Coronary artery (tissue), 2 donors: ENCODE results near the gene CCDC174.

Experiments used
- DNase-seq: peaks from one replicate; pipeline ENCODE4 v3.0.0-alpha.2; 2017; ENCODE audit warnings: low spot score
- H3K27ac ChIP-seq, 2 donors: fragments of 200-600 bp; sonication (generic); one replicate each; pipeline ENCODE4 v1.5.1; 2016 to 2019
- H3K4me3 ChIP-seq: fragments of 200-600 bp; sonication (generic); 2 replicates; pipeline ENCODE4 v1.5.1; 2016; ENCODE audit warnings: mild to moderate bottlenecking, moderate library complexity
- CTCF ChIP-seq: fragments of 200-600 bp; sonication (generic); IDR thresholded peaks from one replicate; pipeline ENCODE4 v1.5.1; 2019; ENCODE audit warnings: antibody characterized with exemption

The CCDC174 gene

DNA sequence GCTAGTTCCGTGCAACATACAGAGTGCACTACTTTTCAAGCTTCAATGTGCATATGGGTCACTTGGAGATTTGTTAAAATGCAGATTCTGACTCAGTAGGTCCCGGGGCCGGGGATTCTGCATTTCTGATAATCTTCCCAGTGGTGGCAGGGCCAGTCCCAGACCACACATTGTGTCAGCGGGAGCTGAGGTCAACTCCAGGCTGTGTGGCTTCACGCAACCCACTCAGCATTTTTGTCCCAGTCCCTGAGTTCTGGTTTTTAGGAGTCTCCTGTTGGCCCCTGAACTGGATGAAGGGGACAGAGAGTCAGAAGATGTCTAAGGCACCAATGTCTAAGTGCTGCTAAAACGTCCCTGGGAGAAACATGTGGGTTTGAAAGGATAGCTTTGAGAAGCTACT is 26.1 kb upstream of the CCDC174 start:
- H3K27ac ChIP-seq, result no peak overlapping the region
- no peak for TF ChIP-seq CTCF
- no peak overlapping the region for H3K4me3 ChIP-seq
- no peak for DNase-seq

- no peak overlapping the region for H3K27ac ChIP-seq
- TF ChIP-seq CTCF, result no peak
- H3K4me3 ChIP-seq, result no peak overlapping the region
- DNase-seq, result no peak
Measured at GRCh38 chr3:14627815-14628214, 23.7 kb upstream of the CCDC174 start.

GRCh38 chr3:14628406-14628805 is 23.2 kb upstream of the CCDC174 start:
- Histone ChIP-seq H3K4me3 (no peak overlapping the region), H3K27ac (no peak overlapping the region)
- no peak for DNase-seq
- TF ChIP-seq CTCF, result no peak

DNA sequence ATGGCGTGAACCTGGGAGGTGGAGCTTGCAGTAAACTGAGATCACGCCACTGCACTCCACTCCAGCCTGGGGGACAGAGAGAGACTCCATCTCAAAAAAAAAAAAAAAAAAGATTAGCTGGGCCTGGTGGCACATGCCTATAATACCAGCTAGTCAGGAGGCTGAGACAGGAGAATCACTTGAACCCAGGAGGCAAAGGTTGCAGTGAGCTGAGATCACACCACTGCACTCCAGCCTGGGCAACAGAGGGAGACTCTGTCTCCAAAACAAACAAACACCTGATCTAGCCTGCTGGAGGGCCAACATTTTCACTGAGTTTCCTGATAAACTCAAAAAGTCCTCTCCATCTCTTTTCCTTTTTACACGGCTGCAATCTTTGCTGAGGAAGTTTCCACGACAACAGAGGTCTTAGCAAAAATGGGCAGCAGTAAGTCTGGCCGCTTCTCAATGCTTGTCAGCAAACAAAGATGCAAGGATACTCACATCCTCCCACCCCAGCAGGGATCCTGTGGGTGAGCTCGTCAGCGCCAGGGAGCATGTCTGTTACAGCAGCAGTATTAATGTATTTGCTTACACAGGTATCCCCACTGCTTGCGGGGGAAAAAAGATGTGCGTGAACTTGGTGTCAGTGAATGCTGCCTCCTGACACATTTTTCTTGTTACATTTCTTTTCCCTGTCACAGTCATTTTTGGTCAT is 21.0 kb upstream of the CCDC174 start:
- no peak overlapping the region for H3K4me3 ChIP-seq
- no peak for DNase-seq

DNA sequence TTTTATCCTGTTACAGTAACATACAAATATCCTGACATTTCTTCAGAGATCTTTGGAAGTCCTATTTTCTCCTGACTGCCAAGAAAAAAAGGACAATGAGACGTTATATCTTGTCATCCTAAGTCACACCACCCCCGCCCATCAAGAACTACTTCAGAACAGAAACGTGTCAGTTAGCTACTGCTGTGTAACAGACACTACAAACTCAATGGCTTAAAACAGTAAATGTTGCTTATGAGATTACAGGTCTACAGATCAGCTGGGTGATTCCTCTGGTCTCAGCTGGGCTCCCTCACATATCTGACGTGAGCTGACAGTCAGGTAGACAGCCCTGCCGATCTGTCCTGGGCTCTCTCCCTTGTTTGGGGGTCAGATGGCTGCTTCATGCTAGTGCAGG is 20.5 kb upstream of the CCDC174 start:
- TF ChIP-seq CTCF, result no peak
- Histone ChIP-seq H3K27ac (no peak overlapping the region), H3K4me3 (no peak overlapping the region)
- DNase-seq, result no peak

More for the DNA sequence above, 21.0 kb upstream of the CCDC174 start:
- no peak overlapping the region for H3K27ac ChIP-seq
- no peak for TF ChIP-seq CTCF

DNA sequence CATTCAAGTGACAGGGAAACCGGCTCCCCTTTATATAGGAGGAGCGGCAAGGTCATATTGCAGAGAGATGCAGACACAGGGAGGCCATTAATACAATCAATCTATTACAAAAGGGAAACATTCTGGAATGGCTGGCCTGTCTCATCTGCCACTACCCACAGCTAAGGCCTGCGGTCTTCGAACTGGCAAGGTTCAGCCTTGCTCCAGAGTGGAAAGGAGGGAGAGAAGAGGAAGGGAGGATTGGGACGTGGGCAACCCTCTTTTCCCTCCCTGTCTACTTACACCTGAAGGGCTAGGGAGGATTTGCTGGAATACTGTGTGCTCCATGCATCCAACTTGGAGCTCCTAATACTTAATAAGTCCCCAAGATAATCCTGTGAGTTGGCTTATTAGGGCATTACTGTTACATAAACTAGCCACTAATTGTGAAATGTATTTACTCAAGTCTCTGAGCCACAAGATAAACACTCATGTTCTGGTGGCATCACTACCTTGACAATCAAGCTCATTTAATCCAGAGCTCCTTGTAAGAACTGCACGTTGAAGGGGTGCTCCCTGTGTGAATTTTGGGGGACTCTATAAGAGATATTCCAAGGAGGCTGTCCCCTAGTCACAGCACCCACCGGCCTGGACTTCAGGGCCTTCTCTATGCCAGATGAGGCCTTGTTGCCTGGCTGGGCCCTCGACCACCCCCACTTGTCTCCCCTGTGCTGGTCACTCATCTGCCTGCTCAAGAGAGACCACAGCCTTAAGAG is 19.7 kb upstream of the CCDC174 start:
- TF ChIP-seq CTCF, result no peak
- DNase-seq, result no peak

DNA sequence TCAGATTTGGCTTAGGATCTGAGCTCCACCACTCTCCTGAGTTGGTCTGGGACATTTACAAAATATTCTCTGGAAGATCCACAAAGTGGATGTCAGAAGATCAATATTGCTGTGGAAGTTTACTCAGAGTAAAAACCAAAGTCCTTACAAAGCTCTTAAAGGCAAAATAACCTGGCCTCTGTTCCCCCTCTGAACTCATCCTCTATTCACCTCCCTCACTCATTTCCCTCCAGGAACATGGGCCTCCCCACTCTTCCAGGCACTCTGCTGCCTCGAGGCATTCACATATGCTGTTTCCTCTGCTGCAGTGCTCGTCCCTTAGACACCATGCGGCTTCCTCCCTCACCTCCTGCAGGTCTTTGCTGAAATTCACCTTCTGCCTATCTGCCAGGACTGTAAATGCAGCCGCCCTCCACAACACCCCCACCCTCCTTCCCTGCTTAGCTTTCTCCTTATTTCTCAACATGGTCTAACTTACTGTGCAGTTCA is 19.1 kb upstream of the CCDC174 start:
- H3K27ac ChIP-seq, result no peak overlapping the region
- H3K4me3 ChIP-seq, result no peak overlapping the region
- TF ChIP-seq CTCF, result no peak
- no peak for DNase-seq

More for the DNA sequence above, 19.7 kb upstream of the CCDC174 start:
- no peak overlapping the region for H3K4me3 ChIP-seq
- no peak overlapping the region for H3K27ac ChIP-seq
